ENCODE results near the gene BCKDHB.

- TF ChIP-seq, protein P1, sequence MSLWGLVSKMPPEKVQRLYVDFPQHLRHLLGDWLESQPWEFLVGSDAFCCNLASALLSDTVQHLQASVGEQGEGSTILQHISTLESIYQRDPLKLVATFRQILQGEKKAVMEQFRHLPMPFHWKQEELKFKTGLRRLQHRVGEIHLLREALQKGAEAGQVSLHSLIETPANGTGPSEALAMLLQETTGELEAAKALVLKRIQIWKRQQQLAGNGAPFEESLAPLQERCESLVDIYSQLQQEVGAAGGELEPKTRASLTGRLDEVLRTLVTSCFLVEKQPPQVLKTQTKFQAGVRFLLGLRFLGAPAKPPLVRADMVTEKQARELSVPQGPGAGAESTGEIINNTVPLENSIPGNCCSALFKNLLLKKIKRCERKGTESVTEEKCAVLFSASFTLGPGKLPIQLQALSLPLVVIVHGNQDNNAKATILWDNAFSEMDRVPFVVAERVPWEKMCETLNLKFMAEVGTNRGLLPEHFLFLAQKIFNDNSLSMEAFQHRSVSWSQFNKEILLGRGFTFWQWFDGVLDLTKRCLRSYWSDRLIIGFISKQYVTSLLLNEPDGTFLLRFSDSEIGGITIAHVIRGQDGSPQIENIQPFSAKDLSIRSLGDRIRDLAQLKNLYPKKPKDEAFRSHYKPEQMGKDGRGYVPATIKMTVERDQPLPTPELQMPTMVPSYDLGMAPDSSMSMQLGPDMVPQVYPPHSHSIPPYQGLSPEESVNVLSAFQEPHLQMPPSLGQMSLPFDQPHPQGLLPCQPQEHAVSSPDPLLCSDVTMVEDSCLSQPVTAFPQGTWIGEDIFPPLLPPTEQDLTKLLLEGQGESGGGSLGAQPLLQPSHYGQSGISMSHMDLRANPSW (CRISPR knock-in tag; conservative IDR thresholded peaks at IDR 0.05; ENCODE audit: low read depth) = no peak
- TF ChIP-seq, protein P2, sequence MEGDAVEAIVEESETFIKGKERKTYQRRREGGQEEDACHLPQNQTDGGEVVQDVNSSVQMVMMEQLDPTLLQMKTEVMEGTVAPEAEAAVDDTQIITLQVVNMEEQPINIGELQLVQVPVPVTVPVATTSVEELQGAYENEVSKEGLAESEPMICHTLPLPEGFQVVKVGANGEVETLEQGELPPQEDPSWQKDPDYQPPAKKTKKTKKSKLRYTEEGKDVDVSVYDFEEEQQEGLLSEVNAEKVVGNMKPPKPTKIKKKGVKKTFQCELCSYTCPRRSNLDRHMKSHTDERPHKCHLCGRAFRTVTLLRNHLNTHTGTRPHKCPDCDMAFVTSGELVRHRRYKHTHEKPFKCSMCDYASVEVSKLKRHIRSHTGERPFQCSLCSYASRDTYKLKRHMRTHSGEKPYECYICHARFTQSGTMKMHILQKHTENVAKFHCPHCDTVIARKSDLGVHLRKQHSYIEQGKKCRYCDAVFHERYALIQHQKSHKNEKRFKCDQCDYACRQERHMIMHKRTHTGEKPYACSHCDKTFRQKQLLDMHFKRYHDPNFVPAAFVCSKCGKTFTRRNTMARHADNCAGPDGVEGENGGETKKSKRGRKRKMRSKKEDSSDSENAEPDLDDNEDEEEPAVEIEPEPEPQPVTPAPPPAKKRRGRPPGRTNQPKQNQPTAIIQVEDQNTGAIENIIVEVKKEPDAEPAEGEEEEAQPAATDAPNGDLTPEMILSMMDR (IDR thresholded peaks at IDR 0.05) = no peak
- TF ChIP-seq ZNF138 (CRISPR knock-in tag; conservative IDR thresholded peaks at IDR 0.05) = no peak
- no peak for TF ChIP-seq ZNF416 (CRISPR knock-in tag; IDR thresholded peaks at IDR 0.05)
- TF ChIP-seq MAX (CRISPR knock-in tag; IDR thresholded peaks at IDR 0.05) = no peak
- TF ChIP-seq CDX4 (CRISPR knock-in tag; IDR thresholded peaks at IDR 0.05; ENCODE audit: borderline replicate concordance) = no peak
- no peak for TF ChIP-seq JUN (CRISPR knock-in tag; IDR thresholded peaks at IDR 0.05)
- no peak for TF ChIP-seq NR2C2 (CRISPR knock-in tag; IDR thresholded peaks at IDR 0.05)
Observed at GRCh38 chr6:80341330-80341729, 234.9 kb downstream of the BCKDHB start.

Measured in WTC11 (cell line).